Ishikawa (cell line): ENCODE data around the gene KIT.

Experiments used
- CREB1 ChIP-seq: IDR thresholded peaks from 2 replicates; pipeline ENCODE4 v1.6.1; 2012; ENCODE audit warnings: low read depth
- YY1 ChIP-seq: IDR thresholded peaks from 2 replicates; pipeline ENCODE4 v1.6.1; 2012; ENCODE audit warnings: low read depth
- TF ChIP-seq, protein P1 (sequence below): IDR thresholded peaks from 2 replicates; pipeline ENCODE4 v1.6.1; 2012

DNA sequence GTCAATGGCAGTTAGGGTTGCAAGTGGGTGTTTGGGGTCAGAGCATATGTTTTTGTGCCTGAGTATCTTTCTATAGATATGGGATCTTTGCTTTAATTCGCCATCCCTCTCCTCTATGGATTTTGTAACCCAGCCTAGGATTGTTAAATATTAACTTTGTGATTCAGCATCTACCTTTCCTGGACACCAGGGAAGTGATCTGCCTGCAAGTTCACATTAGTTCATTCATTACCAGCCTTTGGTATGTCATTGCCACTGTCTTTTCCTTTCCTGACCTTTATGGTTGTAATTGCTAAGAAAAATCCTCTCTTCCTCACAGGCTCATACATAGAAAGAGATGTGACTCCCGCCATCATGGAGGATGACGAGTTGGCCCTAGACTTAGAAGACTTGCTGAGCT is 73.8 kb downstream of the KIT start:
- TF ChIP-seq CREB1 (no peak), YY1 (no peak)
- TF ChIP-seq, protein P1, sequence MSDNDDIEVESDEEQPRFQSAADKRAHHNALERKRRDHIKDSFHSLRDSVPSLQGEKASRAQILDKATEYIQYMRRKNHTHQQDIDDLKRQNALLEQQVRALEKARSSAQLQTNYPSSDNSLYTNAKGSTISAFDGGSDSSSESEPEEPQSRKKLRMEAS: no peak
